Measurements from ENCODE around the gene HRAS. TPM values are rescaled to one million over a fixed set of nuclear protein-coding genes. Genes with fewer than 3 reads are reported as not detected.
A peak's percentile ranks its signal among the peaks of the same experiment; 100 is the strongest.
"Not testable (repeated sequence)": the region's sequence is repeated elsewhere in the genome, so short reads cannot be mapped to it uniquely, and the experiment has no call there.

Gene HRAS
- polyA plus RNA-seq, 2 donors, result 163 to 257 TPM

DNA sequence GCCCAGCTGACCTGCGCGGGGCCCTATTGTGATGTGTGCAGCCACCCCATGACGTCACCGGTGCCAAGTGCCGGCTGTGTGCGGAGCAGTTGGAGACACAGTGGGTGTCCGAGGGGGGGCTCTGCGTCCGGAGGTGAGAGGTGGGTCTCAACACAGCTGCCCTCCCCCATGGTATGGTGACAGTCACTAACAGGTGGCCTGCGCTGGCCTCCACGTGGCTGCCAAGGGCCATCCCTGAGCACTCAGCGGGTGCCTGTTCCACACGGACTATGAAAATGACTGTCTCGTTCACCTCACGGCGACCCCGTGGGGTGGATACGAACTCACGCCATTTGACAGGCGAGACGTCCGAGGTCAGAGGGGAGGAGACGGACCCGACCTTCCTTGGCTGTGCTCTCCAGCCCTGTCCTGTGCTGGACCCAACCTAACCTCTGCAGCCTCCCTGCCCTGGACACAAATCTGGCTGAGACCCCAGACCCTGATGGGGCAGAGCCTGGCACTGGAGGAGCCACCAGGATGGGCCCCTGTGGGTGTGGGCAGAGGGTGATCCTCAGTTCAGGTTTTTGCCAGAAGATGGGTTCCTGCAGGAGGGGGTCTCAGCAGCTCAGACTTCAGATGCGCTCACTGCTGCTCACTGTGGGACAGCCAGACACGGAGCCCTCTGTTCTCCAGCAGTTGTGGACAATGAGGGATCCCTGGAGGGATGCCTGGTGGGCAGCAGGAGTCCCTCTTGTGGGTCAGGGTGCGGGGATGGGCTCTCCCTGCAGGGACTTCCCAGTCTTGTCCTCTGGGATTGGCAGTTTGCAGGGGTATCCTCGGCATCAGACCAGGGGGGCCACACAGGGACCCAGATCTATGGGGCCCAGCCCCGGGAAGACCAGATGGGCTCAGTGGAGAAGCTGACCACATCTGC is 6.3 kb downstream of the HRAS start:
- Histone ChIP-seq H3K4me3 (ENCODE audit: low read depth in 1 of 2, low read length in 2 of 2) (no peak overlapping the region), H3K27me3 (ENCODE audit: control insufficient read depth in 1 of 2, insufficient read depth in 2 of 2, low read length in 2 of 2) (no peaks in the 10 kb centered on the region), H3K4me1 (ENCODE audit: control insufficient read depth in 2 of 2, insufficient read depth in 2 of 2, low read length in 1 of 2) (peaks cover 2 to 19% of the 10 kb centered on the region in 2 donors), H3K27ac (ENCODE audit: low read depth in 2 of 2, low read length in 1 of 2) (no peak overlapping the region), H3K9me3 (ENCODE audit: control insufficient read depth in 2 of 2, insufficient read depth in 1 of 2, low read depth in 1 of 2, low read length in 1 of 2) (no peaks in the 10 kb centered on the region), H3K36me3 (ENCODE audit: control insufficient read depth in 2 of 2, insufficient read depth in 2 of 2, low read length in 1 of 2) (peaks cover 0 to 35% of the 10 kb centered on the region in 2 donors)
- WGBS, 2 donors, result 70 to 76% methylated on average over 29 of the region's 29 CpGs

DNA sequence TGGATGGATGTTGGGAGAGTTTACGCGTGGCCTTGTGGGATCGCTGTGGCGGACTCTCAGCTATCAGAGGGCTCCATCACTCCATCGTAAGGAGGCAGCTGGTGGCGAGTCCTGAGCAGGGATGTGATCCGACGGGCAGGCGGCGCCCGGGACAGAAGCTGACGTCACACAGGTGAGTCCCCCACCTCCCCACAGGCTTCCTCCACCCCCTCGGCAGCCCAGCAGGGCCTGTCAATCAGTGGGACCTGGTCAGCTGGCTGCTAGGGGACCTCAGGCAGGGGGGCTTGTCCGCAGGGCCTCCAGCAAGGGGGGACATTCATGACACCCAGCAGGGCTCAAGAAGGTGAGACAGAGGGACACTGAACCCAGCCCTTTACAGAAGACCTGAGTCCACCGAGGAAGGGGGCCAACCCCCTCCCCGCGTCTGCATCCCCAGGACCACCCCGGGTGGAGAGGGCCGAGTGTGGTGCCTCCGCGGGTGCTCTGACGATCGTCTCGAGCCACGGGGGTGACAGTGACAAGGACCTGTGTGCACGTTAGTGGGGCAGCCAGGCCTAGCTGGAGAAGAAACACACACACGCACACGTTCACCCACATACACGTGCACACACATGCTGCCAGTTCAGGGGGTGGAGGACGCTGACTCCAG is 7.1 kb downstream of the HRAS start:
- WGBS, 2 donors, result 81 to 87% methylated on average over 30 of the region's 30 CpGs
- Histone ChIP-seq H3K27ac (ENCODE audit: low read depth in 2 of 2, low read length in 1 of 2) (no peak overlapping the region), H3K4me1 (ENCODE audit: control insufficient read depth in 2 of 2, insufficient read depth in 2 of 2, low read length in 1 of 2) (peaks cover 0 to 12% of the 10 kb centered on the region in 2 donors), H3K27me3 (ENCODE audit: control insufficient read depth in 1 of 2, insufficient read depth in 2 of 2, low read length in 2 of 2) (no peaks in the 10 kb centered on the region), H3K9me3 (ENCODE audit: control insufficient read depth in 2 of 2, insufficient read depth in 1 of 2, low read depth in 1 of 2, low read length in 1 of 2) (no peaks in the 10 kb centered on the region), H3K36me3 (ENCODE audit: control insufficient read depth in 2 of 2, insufficient read depth in 2 of 2, low read length in 1 of 2) (peaks cover 0 to 27% of the 10 kb centered on the region in 2 donors), H3K4me3 (ENCODE audit: low read depth in 1 of 2, low read length in 2 of 2) (no peak overlapping the region)

DNA sequence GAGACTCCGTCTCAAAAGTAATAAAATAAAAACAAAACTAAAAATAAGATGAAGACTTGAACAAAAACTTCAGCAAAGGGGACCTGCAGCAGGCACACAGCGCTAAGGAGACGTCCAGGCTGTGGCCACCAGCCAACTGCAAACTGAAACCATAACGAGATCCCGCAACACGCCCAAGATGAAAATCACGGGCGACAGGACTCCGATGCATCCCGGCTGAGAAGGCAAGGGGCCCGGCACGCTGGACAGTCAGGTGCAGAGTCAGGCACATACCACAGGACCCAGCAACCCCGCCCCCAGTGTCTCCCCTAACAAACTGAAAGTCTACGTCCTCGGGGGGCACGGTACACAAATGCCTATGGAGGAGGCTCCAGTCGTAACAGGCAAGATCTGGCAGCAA is 9.2 kb downstream of the HRAS start:
- no peak overlapping the region for H3K27ac ChIP-seq (ENCODE audit: low read depth in 2 of 2, low read length in 1 of 2)
- 78 to 84% methylated on average over 17 of the region's 17 CpGs for WGBS, 2 donors
- H3K4me3 ChIP-seq (ENCODE audit: low read depth in 1 of 2, low read length in 2 of 2), result no peak overlapping the region
- peaks cover 0 to 3% of the 10 kb centered on the region in 2 donors for H3K4me1 ChIP-seq (ENCODE audit: control insufficient read depth in 2 of 2, insufficient read depth in 2 of 2, low read length in 1 of 2)
- peaks cover 0 to 7% of the 10 kb centered on the region in 2 donors for H3K36me3 ChIP-seq (ENCODE audit: control insufficient read depth in 2 of 2, insufficient read depth in 2 of 2, low read length in 1 of 2)
- no peaks in the 10 kb centered on the region for H3K27me3 ChIP-seq (ENCODE audit: control insufficient read depth in 1 of 2, insufficient read depth in 2 of 2, low read length in 2 of 2)
- no peaks in the 10 kb centered on the region for H3K9me3 ChIP-seq (ENCODE audit: control insufficient read depth in 2 of 2, insufficient read depth in 1 of 2, low read depth in 1 of 2, low read length in 1 of 2)

DNA sequence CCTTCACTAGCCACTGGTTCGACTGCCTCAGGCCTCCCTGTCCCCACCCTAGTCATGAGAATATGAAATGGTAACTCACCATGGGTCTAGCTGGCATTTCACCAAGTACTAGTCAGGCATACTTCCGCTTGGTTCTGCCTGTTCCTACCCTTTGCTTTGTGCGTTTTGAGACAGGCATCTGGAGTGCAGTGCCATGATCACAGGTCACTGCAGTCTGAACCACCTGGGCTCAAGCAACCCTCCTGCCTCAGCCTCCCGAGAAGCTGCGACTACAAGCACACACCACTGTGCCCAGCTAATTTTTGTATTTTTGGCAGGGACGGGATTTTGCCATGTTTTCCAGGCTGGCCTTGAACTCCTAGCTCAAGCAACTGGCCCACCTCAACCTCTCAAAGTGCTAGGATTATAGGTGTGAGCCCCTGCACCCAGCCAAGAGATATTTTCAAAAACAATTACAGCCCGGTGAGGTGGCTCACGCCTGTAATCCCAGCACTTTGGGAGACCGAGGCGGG is 14.1 kb downstream of the HRAS start:
- Histone ChIP-seq H3K27ac (ENCODE audit: low read depth in 2 of 2, low read length in 1 of 2) (no peak overlapping the region), H3K9me3 (ENCODE audit: control insufficient read depth in 2 of 2, insufficient read depth in 1 of 2, low read depth in 1 of 2, low read length in 1 of 2) (no peaks in the 10 kb centered on the region), H3K4me1 (ENCODE audit: control insufficient read depth in 2 of 2, insufficient read depth in 2 of 2, low read length in 1 of 2) (no peaks in the 10 kb centered on the region), H3K4me3 (ENCODE audit: low read depth in 1 of 2, low read length in 2 of 2) (no peak overlapping the region), H3K36me3 (ENCODE audit: control insufficient read depth in 2 of 2, insufficient read depth in 2 of 2, low read length in 1 of 2) (no peaks in the 10 kb centered on the region), H3K27me3 (ENCODE audit: control insufficient read depth in 1 of 2, insufficient read depth in 2 of 2, low read length in 2 of 2) (no peaks in the 10 kb centered on the region)
- WGBS, 2 donors, result 86 to 90% methylated on average over 10 of the region's 10 CpGs

DNA sequence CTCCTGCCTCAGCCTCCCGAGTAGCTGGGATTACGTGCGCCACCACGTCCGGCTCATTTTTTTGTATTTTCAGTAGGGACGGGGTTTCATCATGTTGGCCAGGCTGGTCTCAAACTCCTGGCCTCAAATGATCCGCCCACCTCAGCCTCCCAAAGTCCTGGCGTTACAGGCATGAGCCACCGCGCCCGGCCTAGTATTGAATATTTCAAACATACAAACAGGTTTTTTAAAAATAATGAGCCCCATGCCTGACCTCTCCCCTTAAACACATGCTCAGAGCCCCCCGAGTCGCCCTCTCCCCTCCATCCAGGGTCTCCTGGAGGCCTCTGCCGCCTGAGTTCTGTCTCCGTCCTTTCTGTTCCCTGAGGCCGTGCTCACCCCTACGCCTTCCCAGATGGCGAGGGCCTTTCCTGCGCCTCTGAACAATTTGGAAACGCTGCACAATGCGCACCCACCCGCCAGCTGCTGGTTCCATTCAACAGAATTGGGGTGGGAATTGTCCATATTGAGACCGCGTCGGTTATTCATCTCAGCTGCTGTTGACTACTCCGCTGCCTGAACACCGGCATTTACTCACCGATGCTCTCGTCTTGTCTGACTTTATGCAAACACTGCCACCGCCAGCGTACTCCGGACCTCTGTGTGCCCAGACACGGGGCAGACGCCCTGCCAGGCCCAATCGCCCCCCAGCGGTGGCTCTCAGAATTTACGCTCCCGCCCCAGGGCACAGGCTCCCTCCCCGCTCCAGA is 14.8 kb downstream of the HRAS start:
- Histone ChIP-seq H3K27me3 (ENCODE audit: control insufficient read depth in 1 of 2, insufficient read depth in 2 of 2, low read length in 2 of 2) (no peaks in the 10 kb centered on the region), H3K4me3 (ENCODE audit: low read depth in 1 of 2, low read length in 2 of 2) (no peak overlapping the region), H3K4me1 (ENCODE audit: control insufficient read depth in 2 of 2, insufficient read depth in 2 of 2, low read length in 1 of 2) (no peaks in the 10 kb centered on the region), H3K27ac (ENCODE audit: low read depth in 2 of 2, low read length in 1 of 2) (no peak overlapping the region), H3K9me3 (ENCODE audit: control insufficient read depth in 2 of 2, insufficient read depth in 1 of 2, low read depth in 1 of 2, low read length in 1 of 2) (no peaks in the 10 kb centered on the region), H3K36me3 (ENCODE audit: control insufficient read depth in 2 of 2, insufficient read depth in 2 of 2, low read length in 1 of 2) (no peaks in the 10 kb centered on the region)
- whole genome bisulfite sequencing, 2 donors, result 93% methylated on average over 39 of the region's 39 CpGs

DNA sequence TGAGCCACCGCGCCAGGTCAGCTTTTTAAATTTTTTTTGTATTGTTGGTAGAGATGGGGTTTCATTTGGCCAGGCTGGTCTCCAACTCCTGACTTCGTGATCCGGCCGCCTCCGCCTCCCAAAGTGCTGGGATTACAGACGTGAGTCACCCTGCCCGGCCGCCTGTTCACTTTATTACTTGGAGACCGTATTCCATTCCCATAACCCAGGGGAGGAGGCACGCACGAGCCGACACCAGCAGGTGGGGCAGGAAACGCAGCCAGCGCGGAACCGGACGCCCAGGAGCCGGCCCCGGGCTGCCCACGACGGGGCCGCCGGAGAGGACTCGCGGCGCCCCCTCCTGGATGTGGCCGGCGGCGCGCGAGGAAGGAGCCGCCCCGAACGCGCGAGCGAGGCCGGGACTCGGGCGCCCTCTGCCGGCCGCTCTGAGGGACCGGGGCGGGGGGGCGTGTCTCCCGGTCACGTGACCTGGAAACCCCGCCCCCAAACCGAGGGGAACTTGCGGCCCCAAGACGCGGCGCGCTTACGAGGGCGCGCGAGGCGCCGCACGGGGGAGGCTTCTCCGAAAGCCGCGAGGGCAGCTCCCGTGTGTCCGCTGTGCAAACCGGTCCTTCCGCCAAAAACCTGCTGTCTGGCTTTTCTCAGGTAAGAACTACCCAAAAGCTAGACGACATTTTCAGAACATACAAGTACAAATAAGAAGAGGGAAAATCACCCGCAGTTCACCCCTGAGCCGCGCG is 16.7 kb downstream of the HRAS start:
- H3K27ac ChIP-seq (ENCODE audit: low read depth in 2 of 2, low read length in 1 of 2), result peak overlapping the region; percentile 60 to 94
- H3K27me3 ChIP-seq (ENCODE audit: control insufficient read depth in 1 of 2, insufficient read depth in 2 of 2, low read length in 2 of 2), result no peaks in the 10 kb centered on the region
- no peaks in the 10 kb centered on the region for H3K9me3 ChIP-seq (ENCODE audit: control insufficient read depth in 2 of 2, insufficient read depth in 1 of 2, low read depth in 1 of 2, low read length in 1 of 2)
- H3K4me1 ChIP-seq (ENCODE audit: control insufficient read depth in 2 of 2, insufficient read depth in 2 of 2, low read length in 1 of 2), result no peaks in the 10 kb centered on the region
- no peaks in the 10 kb centered on the region for H3K36me3 ChIP-seq (ENCODE audit: control insufficient read depth in 2 of 2, insufficient read depth in 2 of 2, low read length in 1 of 2)
- WGBS, 2 donors, result 5 to 7% methylated on average over 54 to 74 of the region's 74 CpGs
- H3K4me3 ChIP-seq (ENCODE audit: low read depth in 1 of 2, low read length in 2 of 2), result peak overlapping the region in 1 of 2 donors; percentile 3

DNA sequence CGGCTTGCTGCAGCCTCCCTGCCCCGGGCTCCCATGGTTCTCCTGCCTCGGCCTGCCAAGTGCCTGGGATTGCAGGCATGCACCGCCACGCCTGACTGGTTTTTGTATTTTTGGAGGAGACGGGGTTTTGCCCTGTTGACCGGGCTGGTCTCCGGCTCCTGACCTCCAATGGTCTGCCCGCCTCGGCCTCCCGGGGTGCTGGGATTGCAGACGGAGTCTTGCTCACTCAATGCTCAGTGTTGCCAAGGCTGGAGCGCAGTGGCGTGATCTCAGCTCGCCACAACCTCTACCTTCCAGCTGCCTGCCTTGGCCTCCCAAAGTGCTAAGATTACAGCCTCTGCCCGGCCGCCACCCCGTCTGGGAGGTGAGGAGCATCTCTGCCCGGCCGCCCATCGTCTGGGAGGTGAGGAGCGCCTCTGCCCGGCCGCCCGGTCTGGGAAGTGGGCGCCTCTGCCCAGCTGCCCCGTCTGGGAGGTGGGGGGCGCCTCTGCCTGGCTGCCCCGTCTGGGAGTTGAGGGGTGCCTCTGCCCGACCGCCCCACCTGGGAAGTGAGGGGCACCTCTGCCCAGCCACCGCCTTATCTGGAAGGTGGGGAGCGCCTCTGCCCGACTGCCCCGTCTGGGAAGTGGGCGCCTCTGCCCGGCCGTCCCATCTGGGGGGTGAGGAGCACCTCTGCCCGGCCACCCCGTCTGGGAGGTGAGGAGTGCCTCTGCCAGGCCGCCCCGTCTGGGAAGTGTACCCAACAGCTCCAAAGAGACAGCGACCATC is 18.3 kb downstream of the HRAS start:
- WGBS, 2 donors, result 95 to 97% methylated on average over 38 to 43 of the region's 43 CpGs
- H3K27me3 ChIP-seq (ENCODE audit: control insufficient read depth in 1 of 2, insufficient read depth in 2 of 2, low read length in 2 of 2); H3K36me3 ChIP-seq (ENCODE audit: control insufficient read depth in 2 of 2, insufficient read depth in 2 of 2, low read length in 1 of 2); H3K9me3 ChIP-seq (ENCODE audit: control insufficient read depth in 2 of 2, insufficient read depth in 1 of 2, low read depth in 1 of 2, low read length in 1 of 2); H3K4me1 ChIP-seq (ENCODE audit: control insufficient read depth in 2 of 2, insufficient read depth in 2 of 2, low read length in 1 of 2); H3K4me3 ChIP-seq (ENCODE audit: low read depth in 1 of 2, low read length in 2 of 2): not testable (repeated sequence)
- H3K27ac ChIP-seq (ENCODE audit: low read depth in 2 of 2, low read length in 1 of 2), result peak overlapping the region; percentile 74 to 87

DNA sequence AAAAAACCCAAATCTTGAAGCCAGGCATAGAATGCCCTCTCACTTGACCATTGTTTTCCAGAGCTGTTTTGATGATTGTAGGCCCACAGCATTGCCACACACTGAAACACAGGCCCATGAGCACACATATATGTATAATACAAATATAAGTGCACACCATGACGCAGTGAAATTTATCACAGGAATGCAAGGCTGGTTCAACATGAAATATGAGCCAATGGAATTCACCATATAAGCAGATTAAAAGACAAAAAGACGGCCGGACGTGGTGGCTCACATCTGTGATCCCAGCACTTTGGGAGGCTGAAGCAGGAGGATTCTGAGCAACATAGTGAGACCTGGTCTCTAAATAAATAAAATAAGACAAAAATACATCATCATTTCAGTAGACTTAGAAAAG is 19.0 kb downstream of the HRAS start:
- Histone ChIP-seq H3K4me1 (ENCODE audit: control insufficient read depth in 2 of 2, insufficient read depth in 2 of 2, low read length in 1 of 2) (no peaks in the 10 kb centered on the region), H3K4me3 (ENCODE audit: low read depth in 1 of 2, low read length in 2 of 2) (no peak overlapping the region), H3K36me3 (ENCODE audit: control insufficient read depth in 2 of 2, insufficient read depth in 2 of 2, low read length in 1 of 2) (no peaks in the 10 kb centered on the region), H3K27ac (ENCODE audit: low read depth in 2 of 2, low read length in 1 of 2) (peak overlapping the region; percentile 84 to 87), H3K27me3 (ENCODE audit: control insufficient read depth in 1 of 2, insufficient read depth in 2 of 2, low read length in 2 of 2) (no peaks in the 10 kb centered on the region), H3K9me3 (ENCODE audit: control insufficient read depth in 2 of 2, insufficient read depth in 1 of 2, low read depth in 1 of 2, low read length in 1 of 2) (no peaks in the 10 kb centered on the region)
- WGBS, 2 donors, result 95 to 97% methylated on average over 4 of the region's 4 CpGs
